Vagina (tissue), 2 donors: ENCODE results near the gene FOXA2.

ENCODE experiments used
- CTCF ChIP-seq, 3 experiments: fragments of 450-650 bp in 2 of 3; fragments of 200-600 bp in 1 of 3; sonication (generic) in 1 of 3; IDR thresholded peaks; one replicate each; pipeline ENCODE4 v1.5.1; 2017 to 2019; ENCODE audit warnings: antibody characterized with exemption in 3 of 3, mild to moderate bottlenecking in 2 of 3, moderate library complexity in 2 of 3
- POLR2A ChIP-seq, 2 donors: fragments of 450-650 bp; IDR thresholded peaks; one replicate each; pipeline ENCODE4 v1.6.1; 2017; ENCODE audit warnings: antibody characterized with exemption in 2 of 2, mild to moderate bottlenecking in 2 of 2, moderate library complexity in 2 of 2
- POLR2AphosphoS5 ChIP-seq, 2 donors: sonication (generic); formaldehyde crosslinking; IDR thresholded peaks; one replicate each; pipeline ENCODE4 v1.9.0; 2017; ENCODE audit warnings: antibody characterized with exemption in 2 of 2, mild to moderate bottlenecking in 2 of 2, low read depth in 1 of 2; ENCODE audit not compliant: insufficient read depth in 1 of 2

GRCh38 chr20:22542427-22542826 lies 41.9 kb downstream of the FOXA2 start:
- no peak for TF ChIP-seq CTCF (IDR thresholded peaks at IDR 0.05)
- TF ChIP-seq POLR2A (IDR thresholded peaks at IDR 0.05): no peak
- TF ChIP-seq POLR2AphosphoS5 (IDR thresholded peaks at IDR 0.05; ENCODE audit: insufficient read depth in 1 of 2, low read depth in 1 of 2): no peak
